Astrocyte (in vitro differentiated cells and primary cell): ENCODE results near the gene UVRAG.

Experiments
- EZH2 ChIP-seq: IDR thresholded peaks from 2 replicates; pipeline ENCODE4 v1.6.1; 2012; ENCODE audit warnings: mild to moderate bottlenecking, low read length, inconsistent platforms; ENCODE audit not compliant: insufficient read depth
- TF ChIP-seq, protein P1 (sequence below): IDR thresholded peaks from 2 replicates; pipeline ENCODE4 v1.5.1; 2011; ENCODE audit warnings: low read depth, mild to moderate bottlenecking, inconsistent platforms, low read length, moderate library complexity; ENCODE audit not compliant: insufficient read depth

DNA sequence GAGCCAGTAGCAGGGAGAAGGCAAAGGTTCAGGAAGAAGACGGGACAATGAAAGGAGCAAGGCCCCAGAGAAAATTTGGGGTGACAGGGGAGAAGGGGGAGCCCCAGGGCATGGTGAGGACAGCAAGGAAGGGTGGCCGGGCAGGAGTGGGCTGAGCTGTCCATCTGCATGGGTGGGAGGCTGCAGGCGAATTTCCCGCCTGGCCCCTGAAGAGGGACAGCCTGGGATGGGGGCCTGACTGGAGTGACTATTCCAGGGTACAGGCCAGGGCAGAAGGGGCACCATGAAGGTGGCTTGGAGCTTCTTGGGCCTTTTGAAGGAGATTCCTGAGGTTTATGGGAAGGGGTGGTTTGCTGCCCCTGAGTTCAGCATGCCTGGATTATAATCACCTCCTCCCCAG, 335.1 kb downstream of the UVRAG start:
- TF ChIP-seq, protein P1, sequence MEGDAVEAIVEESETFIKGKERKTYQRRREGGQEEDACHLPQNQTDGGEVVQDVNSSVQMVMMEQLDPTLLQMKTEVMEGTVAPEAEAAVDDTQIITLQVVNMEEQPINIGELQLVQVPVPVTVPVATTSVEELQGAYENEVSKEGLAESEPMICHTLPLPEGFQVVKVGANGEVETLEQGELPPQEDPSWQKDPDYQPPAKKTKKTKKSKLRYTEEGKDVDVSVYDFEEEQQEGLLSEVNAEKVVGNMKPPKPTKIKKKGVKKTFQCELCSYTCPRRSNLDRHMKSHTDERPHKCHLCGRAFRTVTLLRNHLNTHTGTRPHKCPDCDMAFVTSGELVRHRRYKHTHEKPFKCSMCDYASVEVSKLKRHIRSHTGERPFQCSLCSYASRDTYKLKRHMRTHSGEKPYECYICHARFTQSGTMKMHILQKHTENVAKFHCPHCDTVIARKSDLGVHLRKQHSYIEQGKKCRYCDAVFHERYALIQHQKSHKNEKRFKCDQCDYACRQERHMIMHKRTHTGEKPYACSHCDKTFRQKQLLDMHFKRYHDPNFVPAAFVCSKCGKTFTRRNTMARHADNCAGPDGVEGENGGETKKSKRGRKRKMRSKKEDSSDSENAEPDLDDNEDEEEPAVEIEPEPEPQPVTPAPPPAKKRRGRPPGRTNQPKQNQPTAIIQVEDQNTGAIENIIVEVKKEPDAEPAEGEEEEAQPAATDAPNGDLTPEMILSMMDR: no peak
- TF ChIP-seq EZH2: no peak
